ENCODE results near the gene EREG.
"Not testable (repeated sequence)": the region's sequence is repeated elsewhere in the genome, so short reads cannot be mapped to it uniquely, and the experiment has no call there.

Gene EREG

DNA sequence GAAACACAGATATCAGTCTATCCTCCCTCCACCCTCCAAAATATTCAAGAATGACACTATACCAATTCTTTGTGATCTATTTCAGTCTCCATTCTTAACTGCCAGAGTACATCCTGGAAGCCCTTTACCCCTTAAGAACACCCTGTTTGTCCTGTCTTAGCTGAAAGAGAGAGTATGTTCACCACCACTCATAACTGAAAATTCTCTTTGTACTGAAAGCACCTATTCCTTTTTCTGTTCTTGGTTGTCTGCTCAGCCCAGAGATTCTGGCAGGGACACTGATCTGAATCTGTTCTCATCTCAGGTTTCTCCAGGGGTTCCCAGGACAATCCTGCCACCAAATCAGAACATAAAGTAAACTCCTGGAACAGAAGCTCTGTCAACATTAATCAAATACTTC is 25.4 kb upstream of the EREG start:
- TF ChIP-seq, protein P1, sequence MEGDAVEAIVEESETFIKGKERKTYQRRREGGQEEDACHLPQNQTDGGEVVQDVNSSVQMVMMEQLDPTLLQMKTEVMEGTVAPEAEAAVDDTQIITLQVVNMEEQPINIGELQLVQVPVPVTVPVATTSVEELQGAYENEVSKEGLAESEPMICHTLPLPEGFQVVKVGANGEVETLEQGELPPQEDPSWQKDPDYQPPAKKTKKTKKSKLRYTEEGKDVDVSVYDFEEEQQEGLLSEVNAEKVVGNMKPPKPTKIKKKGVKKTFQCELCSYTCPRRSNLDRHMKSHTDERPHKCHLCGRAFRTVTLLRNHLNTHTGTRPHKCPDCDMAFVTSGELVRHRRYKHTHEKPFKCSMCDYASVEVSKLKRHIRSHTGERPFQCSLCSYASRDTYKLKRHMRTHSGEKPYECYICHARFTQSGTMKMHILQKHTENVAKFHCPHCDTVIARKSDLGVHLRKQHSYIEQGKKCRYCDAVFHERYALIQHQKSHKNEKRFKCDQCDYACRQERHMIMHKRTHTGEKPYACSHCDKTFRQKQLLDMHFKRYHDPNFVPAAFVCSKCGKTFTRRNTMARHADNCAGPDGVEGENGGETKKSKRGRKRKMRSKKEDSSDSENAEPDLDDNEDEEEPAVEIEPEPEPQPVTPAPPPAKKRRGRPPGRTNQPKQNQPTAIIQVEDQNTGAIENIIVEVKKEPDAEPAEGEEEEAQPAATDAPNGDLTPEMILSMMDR (IDR thresholded peaks at IDR 0.05; ENCODE audit: low read depth, low read length, missing control alignments) = no peak
- H3K4me3 ChIP-seq (ENCODE audit: low read depth, low read length) = no peak overlapping the region
- no peak for DNase-seq (ENCODE audit: low read depth)

DNA sequence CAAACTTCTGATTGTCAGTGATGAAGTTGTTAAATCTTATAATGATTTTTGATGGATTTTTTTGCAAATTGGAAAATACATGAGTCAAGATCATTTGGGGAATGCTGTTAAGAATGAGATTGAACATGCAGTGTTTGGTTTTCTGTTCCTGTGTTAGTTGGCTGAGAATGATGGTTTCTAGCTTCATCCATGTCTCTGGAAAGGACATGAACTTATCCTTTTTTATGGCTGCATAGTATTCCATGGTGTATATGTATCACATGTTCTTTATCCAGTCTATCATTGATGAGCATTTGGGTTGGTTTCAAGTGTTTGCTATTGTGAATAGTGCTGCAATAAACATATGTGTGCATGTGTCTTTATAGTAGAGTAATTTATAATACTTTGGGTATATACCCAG is 24.5 kb upstream of the EREG start:
- DNase-seq (ENCODE audit: low read depth) = not testable (repeated sequence)

DNA sequence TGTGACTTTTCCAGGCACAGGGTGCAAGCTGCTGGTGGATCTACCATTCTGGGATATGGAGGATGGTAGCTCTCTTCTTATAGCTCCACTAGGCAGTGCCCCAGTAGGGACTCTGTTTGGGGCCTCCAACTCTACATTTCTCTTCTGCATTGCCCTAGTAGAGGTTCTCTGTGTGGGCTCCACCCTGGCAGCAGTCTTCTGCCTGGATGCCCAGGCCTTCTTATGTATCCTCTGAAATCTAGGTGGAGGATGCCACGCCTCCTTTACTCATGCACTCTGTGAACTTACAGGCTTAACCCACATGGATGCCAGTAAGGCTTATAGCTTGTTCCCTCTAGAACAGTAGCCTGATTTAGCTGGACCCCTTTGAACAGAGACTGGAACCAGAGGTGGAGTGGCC is 20.9 kb upstream of the EREG start:
- TF ChIP-seq, protein P1 (IDR thresholded peaks at IDR 0.05; ENCODE audit: low read depth, low read length, missing control alignments) = no peak
- DNase-seq (ENCODE audit: low read depth) = no peak
- no peak overlapping the region for H3K4me3 ChIP-seq (ENCODE audit: low read depth, low read length)

More for the DNA sequence above, 24.5 kb upstream of the EREG start:
- H3K4me3 ChIP-seq (ENCODE audit: low read depth, low read length) = not testable (repeated sequence)

DNA sequence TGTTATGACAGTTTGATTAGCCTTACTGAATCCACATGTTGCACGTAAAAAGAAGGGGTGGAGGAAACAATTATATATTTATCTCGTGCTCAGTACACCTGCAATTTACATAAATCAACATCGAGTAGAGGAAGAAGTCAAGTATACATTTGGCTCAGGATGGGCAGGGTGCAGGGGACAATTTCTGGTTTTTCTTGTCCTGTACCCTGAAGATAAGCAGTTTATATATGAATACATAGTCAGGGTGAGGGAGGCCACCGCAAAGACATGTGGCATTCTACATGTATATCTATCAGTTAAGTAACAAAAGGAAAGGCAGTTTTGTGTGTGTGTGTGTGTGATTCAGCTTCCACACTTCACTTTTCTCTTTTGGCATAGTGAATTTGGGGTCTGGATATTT is 11.1 kb upstream of the EREG start:
- no peak for DNase-seq (ENCODE audit: low read depth)
- TF ChIP-seq, protein P1 (IDR thresholded peaks at IDR 0.05; ENCODE audit: low read depth, low read length, missing control alignments) = no peak
- H3K4me3 ChIP-seq (ENCODE audit: low read depth, low read length) = no peak overlapping the region

DNA sequence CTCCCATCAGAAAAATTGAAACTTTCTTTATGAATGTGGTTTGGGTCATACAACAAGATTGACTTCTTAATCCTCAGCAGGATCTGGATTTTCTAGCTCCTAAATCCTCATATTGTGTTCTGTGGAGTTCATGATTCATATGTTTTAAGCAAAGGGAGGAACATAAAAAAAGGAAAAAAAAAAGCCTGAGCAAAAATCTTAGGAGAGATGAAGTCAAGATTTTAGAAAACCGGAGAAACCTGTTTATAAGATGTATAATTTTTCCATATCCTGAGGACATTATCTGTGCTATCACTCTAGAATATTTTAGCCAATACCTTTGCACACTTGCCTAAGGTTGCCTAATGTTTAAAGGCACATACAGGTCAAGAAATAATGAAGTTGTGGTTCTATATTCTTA is 7.0 kb upstream of the EREG start:
- DNase-seq (ENCODE audit: low read depth) = no peak
- TF ChIP-seq, protein P1 (IDR thresholded peaks at IDR 0.05; ENCODE audit: low read depth, low read length, missing control alignments) = no peak
- no peak overlapping the region for H3K4me3 ChIP-seq (ENCODE audit: low read depth, low read length)

DNA sequence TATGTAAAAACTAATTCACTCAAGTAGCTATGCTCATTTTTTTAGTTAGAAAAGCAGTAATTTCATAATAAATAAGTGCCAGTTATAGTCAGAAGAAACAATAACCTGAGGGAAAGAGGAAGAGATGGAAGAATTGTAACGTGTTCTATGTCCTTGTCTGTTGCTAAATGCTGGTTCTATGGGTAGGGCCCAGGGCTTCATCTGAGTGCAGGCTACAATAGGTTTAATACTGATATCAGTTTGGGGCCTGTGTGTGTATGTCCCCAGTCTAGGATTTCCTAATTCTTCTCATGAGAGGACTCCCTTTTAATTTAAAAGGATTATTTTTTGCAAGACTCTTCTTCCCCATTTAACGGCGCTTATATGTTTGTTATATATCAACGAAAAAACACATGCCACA is 3.3 kb upstream of the EREG start:
- TF ChIP-seq, protein P1 (IDR thresholded peaks at IDR 0.05; ENCODE audit: low read depth, low read length, missing control alignments) = no peak
- DNase-seq (ENCODE audit: low read depth) = no peak
- no peak overlapping the region for H3K4me3 ChIP-seq (ENCODE audit: low read depth, low read length)

DNA sequence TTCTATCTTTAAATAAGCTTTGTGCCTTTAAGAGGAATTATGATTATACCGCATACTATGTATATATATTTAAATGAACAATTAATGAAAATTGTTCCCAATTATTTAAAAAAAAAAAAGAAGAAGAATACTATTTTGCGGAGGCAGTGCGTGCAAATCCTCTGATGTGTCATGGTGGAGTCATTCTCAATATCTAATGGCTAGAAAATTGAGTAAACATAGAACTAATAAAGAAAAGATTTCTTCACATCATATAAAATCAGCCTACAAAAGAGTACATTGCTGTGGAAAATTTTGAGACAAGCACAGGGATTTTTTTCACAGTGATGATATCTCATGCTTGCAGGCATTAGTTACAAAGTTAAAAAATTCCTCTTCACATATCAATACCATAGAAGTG is 2.6 kb upstream of the EREG start:
- no peak for DNase-seq (ENCODE audit: low read depth)
- H3K4me3 ChIP-seq (ENCODE audit: low read depth, low read length) = no peak overlapping the region
- TF ChIP-seq, protein P1 (IDR thresholded peaks at IDR 0.05; ENCODE audit: low read depth, low read length, missing control alignments) = no peak

DNA sequence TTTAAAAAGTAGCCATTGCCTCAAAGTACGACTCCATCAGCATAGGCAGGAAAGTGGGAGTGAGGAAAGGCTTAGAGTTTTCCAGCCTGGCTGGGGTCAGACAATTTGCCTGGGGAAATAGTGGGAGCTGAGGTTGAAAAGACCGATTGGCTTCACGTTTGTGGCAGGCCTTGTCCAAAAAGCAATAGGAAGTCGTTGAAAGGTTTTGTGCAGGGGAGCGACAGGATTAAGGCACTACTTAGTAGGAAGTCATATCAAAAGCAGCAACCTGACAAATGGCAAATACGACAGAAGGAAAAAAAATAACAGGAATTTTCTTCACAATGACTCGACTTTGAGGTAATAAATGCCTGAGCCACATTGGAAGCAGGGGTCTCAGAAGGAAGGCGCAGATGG is 691 bp upstream of the EREG start:
- TF ChIP-seq, protein P1 (IDR thresholded peaks at IDR 0.05; ENCODE audit: low read depth, low read length, missing control alignments) = no peak
- no peak for DNase-seq (ENCODE audit: low read depth)
- H3K4me3 ChIP-seq (ENCODE audit: low read depth, low read length) = no peak overlapping the region

Measured in GM12864 (cell line).